ENCODE data around the gene CBX1. TPM values are rescaled to one million over a fixed set of nuclear protein-coding genes. Genes with fewer than 3 reads are reported as not detected.
A peak's percentile ranks its signal among the peaks of the same experiment; 100 is the strongest.

The CBX1 gene
- total and polyA plus RNA-seq, 2 of the 13 experiments (the other 11 are each of a cell fraction or from before 2014, with no cell fraction given) = 17.8 to 108 TPM

DNA sequence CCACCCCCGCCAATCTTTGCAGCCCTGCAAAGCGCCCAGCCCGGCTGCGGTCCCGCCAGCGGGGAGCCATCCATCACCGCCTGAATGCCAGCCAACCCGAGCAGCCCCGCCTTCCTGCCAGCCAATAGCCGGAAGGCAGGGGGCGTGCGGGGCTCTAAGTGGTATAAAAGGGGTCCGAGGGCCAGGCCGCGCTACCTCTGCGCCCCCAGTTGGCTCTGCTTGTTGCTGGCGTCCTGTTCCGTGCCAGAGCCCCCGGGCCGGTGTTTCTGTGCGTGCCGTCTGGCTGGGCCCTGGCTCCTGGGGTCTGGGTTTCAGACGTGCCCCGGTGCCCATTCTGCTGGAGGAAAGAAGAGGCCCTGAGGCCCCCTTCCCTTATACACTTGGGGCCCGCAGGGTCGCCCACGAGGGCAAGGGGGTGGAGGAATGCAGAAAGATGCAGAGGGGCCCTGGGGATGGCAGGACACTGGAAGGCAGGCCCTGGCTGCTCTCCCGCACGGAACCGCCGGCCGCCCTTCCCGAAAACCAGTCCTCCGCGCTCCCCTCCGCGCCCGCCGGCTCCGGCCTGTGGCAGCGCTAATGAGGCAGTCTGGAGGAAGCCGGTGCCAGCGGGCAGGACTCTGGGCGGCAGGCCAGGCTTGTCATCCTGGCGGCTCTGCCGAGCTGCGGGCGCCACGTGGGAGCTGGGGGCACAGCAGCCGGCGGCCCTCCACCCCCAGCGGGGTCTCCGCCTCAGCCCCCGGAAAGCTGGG is 77.7 kb downstream of the CBX1 start (continued):
- TF ChIP-seq MED8 (CRISPR knock-in tag; IDR thresholded peaks at IDR 0.05; ENCODE audit: insufficient replicate concordance) = no peak
- TF ChIP-seq HOXA5 (CRISPR knock-in tag; IDR thresholded peaks at IDR 0.05) = peak; percentile 65; the same call in 1 of the 2 replicates
- no peak for TF ChIP-seq ARNT2 (CRISPR knock-in tag; IDR thresholded peaks at IDR 0.05; ENCODE audit: low read depth)
- no peak for TF ChIP-seq HOXA9 (CRISPR knock-in tag; IDR thresholded peaks at IDR 0.05; ENCODE audit: borderline replicate concordance)
- TF ChIP-seq MTA3 (CRISPR knock-in tag; IDR thresholded peaks at IDR 0.05) = no peak; the same call in 1 of the 2 replicates
- TF ChIP-seq TCF12 (IDR thresholded peaks at IDR 0.05) = no peak
- TF ChIP-seq TCF12 (CRISPR knock-in tag; IDR thresholded peaks at IDR 0.05) = no peak
- no peak for TF ChIP-seq ZNF326 (CRISPR knock-in tag; IDR thresholded peaks at IDR 0.05; ENCODE audit: borderline replicate concordance)
- no peak for TF ChIP-seq ZNF577 (CRISPR knock-in tag; IDR thresholded peaks at IDR 0.05; ENCODE audit: borderline replicate concordance, low read depth)
- no peak for TF ChIP-seq ATRX (CRISPR knock-in tag; IDR thresholded peaks at IDR 0.05; ENCODE audit: borderline replicate concordance)
- TF ChIP-seq CEBPG (CRISPR knock-in tag; IDR thresholded peaks at IDR 0.05) = no peak
- TF ChIP-seq FOXP4 (CRISPR knock-in tag; IDR thresholded peaks at IDR 0.05) = no peak
- TF ChIP-seq BCL6 (CRISPR knock-in tag; IDR thresholded peaks at IDR 0.05) = 0 out of 2 replicates have a peak, but pooled peaks have one; percentile 4
- TF ChIP-seq DNMT3B (CRISPR knock-in tag; conservative IDR thresholded peaks at IDR 0.05) = no peak
- no peak for TF ChIP-seq NR2F1 (CRISPR knock-in tag; IDR thresholded peaks at IDR 0.05)
- TF ChIP-seq RNF2 (conservative IDR thresholded peaks at IDR 0.05; ENCODE audit: low read depth) = no peak
- no peak for TF ChIP-seq FOXO1 (CRISPR knock-in tag; IDR thresholded peaks at IDR 0.05)
- TF ChIP-seq, protein P1, sequence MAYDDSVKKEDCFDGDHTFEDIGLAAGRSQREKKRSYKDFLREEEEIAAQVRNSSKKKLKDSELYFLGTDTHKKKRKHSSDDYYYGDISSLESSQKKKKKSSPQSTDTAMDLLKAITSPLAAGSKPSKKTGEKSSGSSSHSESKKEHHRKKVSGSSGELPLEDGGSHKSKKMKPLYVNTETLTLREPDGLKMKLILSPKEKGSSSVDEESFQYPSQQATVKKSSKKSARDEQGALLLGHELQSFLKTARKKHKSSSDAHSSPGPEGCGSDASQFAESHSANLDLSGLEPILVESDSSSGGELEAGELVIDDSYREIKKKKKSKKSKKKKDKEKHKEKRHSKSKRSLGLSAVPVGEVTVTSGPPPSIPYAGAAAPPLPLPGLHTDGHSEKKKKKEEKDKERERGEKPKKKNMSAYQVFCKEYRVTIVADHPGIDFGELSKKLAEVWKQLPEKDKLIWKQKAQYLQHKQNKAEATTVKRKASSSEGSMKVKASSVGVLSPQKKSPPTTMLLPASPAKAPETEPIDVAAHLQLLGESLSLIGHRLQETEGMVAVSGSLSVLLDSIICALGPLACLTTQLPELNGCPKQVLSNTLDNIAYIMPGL (CRISPR knock-in tag; IDR thresholded peaks at IDR 0.05; ENCODE audit: borderline replicate concordance in 1 of 2, low read depth in 1 of 2) = peak in 1 of 2 experiments; percentile 60; a peak in 1 of 4 replicates
- TF ChIP-seq ZNF570 (CRISPR knock-in tag; IDR thresholded peaks at IDR 0.05; ENCODE audit: borderline replicate concordance) = no peak
- TF ChIP-seq ZZZ3 (CRISPR knock-in tag; IDR thresholded peaks at IDR 0.05; ENCODE audit: borderline replicate concordance) = 0 out of 2 replicates have a peak, but pooled peaks have one; percentile 17
- TF ChIP-seq, protein P2, sequence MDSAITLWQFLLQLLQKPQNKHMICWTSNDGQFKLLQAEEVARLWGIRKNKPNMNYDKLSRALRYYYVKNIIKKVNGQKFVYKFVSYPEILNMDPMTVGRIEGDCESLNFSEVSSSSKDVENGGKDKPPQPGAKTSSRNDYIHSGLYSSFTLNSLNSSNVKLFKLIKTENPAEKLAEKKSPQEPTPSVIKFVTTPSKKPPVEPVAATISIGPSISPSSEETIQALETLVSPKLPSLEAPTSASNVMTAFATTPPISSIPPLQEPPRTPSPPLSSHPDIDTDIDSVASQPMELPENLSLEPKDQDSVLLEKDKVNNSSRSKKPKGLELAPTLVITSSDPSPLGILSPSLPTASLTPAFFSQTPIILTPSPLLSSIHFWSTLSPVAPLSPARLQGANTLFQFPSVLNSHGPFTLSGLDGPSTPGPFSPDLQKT (CRISPR knock-in tag; IDR thresholded peaks at IDR 0.05; ENCODE audit: borderline replicate concordance) = no peak
- TF ChIP-seq PCBP2 (optimal IDR thresholded peaks at IDR 0.05; ENCODE audit: low read depth, low read length, poor library complexity, severe bottlenecking) = no peak
- TF ChIP-seq UBTF (CRISPR knock-in tag; IDR thresholded peaks at IDR 0.05) = peak; percentile 83
